ENCODE measurements around the gene CDS2.

Gene CDS2

DNA sequence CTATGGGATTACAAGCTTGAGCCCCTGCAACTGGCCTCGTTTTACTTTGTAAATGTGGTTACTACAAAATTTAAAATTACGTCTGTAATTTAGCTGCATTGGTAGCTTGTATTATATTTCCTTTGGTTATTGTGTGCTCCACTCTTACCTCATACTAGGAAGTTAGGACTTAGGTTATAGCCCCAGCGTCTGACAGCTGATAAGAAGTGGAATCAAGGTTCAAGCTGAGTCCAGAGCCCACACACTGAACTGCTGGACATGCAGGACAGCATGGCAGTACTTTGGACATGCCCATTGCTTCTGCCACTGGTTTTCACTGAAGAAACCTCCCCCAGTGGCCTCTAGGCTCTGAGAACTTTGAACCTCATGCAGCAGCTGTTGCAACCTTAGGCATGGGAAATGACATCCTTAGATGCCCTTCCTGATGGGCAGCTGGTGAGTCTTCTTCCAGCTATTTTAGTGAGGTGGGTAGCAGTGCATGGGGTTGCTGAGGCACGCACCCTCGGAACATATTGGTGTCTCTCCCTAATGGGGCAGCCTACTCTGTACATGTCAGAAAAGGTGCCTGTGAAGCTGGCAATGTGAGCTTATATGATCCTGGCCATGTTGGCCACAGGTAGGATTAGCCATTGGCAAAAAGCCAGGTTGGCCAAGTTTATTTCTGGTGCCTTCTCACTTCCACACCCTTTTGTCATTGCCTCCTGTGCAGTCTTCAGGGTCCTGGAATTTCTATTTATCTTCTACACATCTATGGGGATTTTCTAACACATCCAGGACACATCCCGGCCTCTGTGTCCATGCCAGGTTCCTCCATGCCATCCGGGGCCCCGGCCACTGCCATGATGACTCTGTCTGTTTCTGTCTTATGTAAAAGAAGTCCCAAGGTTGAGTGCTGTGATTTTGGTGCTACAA lies 85.3 kb downstream of the CDS2 start:
- Histone ChIP-seq H3F3A (ENCODE audit: insufficient read depth) (no peaks in the 10 kb centered on the region), H4K20me1 (ENCODE audit: low read depth, low read length) (no peaks in the 10 kb centered on the region), H3K4me3 (ENCODE audit: insufficient read depth, low read length, poor library complexity, severe bottlenecking) (no peak overlapping the region), H3K27ac (ENCODE audit: low read depth, low read length) (no peak overlapping the region), H3K79me2 (ENCODE audit: insufficient read depth, low read length) (no peaks in the 10 kb centered on the region), H3K9ac (ENCODE audit: low read length) (no peak overlapping the region), H3K4me2 (ENCODE audit: low read depth, low read length, poor library complexity, severe bottlenecking) (no peak overlapping the region), H3K9me3 (ENCODE audit: insufficient read depth, low read length) (no peaks in the 10 kb centered on the region), H2AFZ (ENCODE audit: low read depth, low read length, severe bottlenecking) (no peak overlapping the region), H3K36me3 (ENCODE audit: low read length) (no peaks in the 10 kb centered on the region), H3K27me3 (ENCODE audit: low read length) (no peaks in the 10 kb centered on the region), H3K9me2 (replicated peaks; ENCODE audit: insufficient read depth, low read length) (no peaks in the 10 kb centered on the region)
- TF ChIP-seq, protein P1, sequence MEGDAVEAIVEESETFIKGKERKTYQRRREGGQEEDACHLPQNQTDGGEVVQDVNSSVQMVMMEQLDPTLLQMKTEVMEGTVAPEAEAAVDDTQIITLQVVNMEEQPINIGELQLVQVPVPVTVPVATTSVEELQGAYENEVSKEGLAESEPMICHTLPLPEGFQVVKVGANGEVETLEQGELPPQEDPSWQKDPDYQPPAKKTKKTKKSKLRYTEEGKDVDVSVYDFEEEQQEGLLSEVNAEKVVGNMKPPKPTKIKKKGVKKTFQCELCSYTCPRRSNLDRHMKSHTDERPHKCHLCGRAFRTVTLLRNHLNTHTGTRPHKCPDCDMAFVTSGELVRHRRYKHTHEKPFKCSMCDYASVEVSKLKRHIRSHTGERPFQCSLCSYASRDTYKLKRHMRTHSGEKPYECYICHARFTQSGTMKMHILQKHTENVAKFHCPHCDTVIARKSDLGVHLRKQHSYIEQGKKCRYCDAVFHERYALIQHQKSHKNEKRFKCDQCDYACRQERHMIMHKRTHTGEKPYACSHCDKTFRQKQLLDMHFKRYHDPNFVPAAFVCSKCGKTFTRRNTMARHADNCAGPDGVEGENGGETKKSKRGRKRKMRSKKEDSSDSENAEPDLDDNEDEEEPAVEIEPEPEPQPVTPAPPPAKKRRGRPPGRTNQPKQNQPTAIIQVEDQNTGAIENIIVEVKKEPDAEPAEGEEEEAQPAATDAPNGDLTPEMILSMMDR (IDR thresholded peaks at IDR 0.05; ENCODE audit: insufficient read depth, low read length, poor library complexity, severe bottlenecking) = no peak
- TF ChIP-seq EZH2phosphoT487 (conservative IDR thresholded peaks at IDR 0.05; ENCODE audit: low read length) = no peak

- Histone ChIP-seq H3K79me2 (ENCODE audit: insufficient read depth, low read length) (no peaks in the 10 kb centered on the region), H4K20me1 (ENCODE audit: low read depth, low read length) (no peaks in the 10 kb centered on the region), H3K27ac (ENCODE audit: low read depth, low read length) (no peak overlapping the region), H3K4me3 (ENCODE audit: insufficient read depth, low read length, poor library complexity, severe bottlenecking) (no peak overlapping the region), H3K9me3 (ENCODE audit: insufficient read depth, low read length) (no peaks in the 10 kb centered on the region), H3K4me2 (ENCODE audit: low read depth, low read length, poor library complexity, severe bottlenecking) (no peak overlapping the region), H2AFZ (ENCODE audit: low read depth, low read length, severe bottlenecking) (no peak overlapping the region), H3K27me3 (ENCODE audit: low read length) (no peaks in the 10 kb centered on the region), H3K36me3 (ENCODE audit: low read length) (no peaks in the 10 kb centered on the region), H3K9me2 (replicated peaks; ENCODE audit: insufficient read depth, low read length) (no peaks in the 10 kb centered on the region), H3F3A (ENCODE audit: insufficient read depth) (no peaks in the 10 kb centered on the region), H3K9ac (ENCODE audit: low read length) (no peak overlapping the region)
- TF ChIP-seq EZH2phosphoT487 (conservative IDR thresholded peaks at IDR 0.05; ENCODE audit: low read length) = no peak
- TF ChIP-seq, protein P1 (IDR thresholded peaks at IDR 0.05; ENCODE audit: insufficient read depth, low read length, poor library complexity, severe bottlenecking) = no peak
Observed at GRCh38 chr20:5212907-5213487, 86.2 kb downstream of the CDS2 start.

GRCh38 chr20:5214826-5215225 lies 88.0 kb downstream of the CDS2 start:
- TF ChIP-seq, protein P1 (IDR thresholded peaks at IDR 0.05; ENCODE audit: insufficient read depth, low read length, poor library complexity, severe bottlenecking) = no peak
- TF ChIP-seq EZH2phosphoT487 (conservative IDR thresholded peaks at IDR 0.05; ENCODE audit: low read length) = no peak
- Histone ChIP-seq H4K20me1 (ENCODE audit: low read depth, low read length) (no peaks in the 10 kb centered on the region), H3K27ac (ENCODE audit: low read depth, low read length) (no peak overlapping the region), H3K4me2 (ENCODE audit: low read depth, low read length, poor library complexity, severe bottlenecking) (no peak overlapping the region), H3K9me2 (replicated peaks; ENCODE audit: insufficient read depth, low read length) (no peaks in the 10 kb centered on the region), H3F3A (ENCODE audit: insufficient read depth) (no peaks in the 10 kb centered on the region), H3K36me3 (ENCODE audit: low read length) (no peaks in the 10 kb centered on the region), H3K79me2 (ENCODE audit: insufficient read depth, low read length) (no peaks in the 10 kb centered on the region), H3K27me3 (ENCODE audit: low read length) (no peaks in the 10 kb centered on the region), H3K4me3 (ENCODE audit: insufficient read depth, low read length, poor library complexity, severe bottlenecking) (no peak overlapping the region), H3K9ac (ENCODE audit: low read length) (no peak overlapping the region), H3K9me3 (ENCODE audit: insufficient read depth, low read length) (no peaks in the 10 kb centered on the region), H2AFZ (ENCODE audit: low read depth, low read length, severe bottlenecking) (no peak overlapping the region)
